PC-9 (cell line): ENCODE measurements around the gene LDLRAD3.

Experiments used
- CTCF ChIP-seq: fragments of 200-600 bp; sonication (generic); conservative IDR thresholded peaks from 2 replicates; pipeline ENCODE4 v1.6.1; 2017; ENCODE audit warnings: mixed run types, antibody characterized with exemption, mild to moderate bottlenecking, moderate library complexity
- EZH2 ChIP-seq: fragments of 200-600 bp; sonication (generic); IDR thresholded peaks from 2 replicates; pipeline ENCODE4 v1.8.0; 2017; ENCODE audit warnings: antibody characterized with exemption, low read depth

GRCh38 chr11:36109850-36110606 is 166.2 kb downstream of the LDLRAD3 start:
- TF ChIP-seq CTCF = no peak
- no peak for TF ChIP-seq EZH2
